ENCODE results near the gene COPA.

DNA sequence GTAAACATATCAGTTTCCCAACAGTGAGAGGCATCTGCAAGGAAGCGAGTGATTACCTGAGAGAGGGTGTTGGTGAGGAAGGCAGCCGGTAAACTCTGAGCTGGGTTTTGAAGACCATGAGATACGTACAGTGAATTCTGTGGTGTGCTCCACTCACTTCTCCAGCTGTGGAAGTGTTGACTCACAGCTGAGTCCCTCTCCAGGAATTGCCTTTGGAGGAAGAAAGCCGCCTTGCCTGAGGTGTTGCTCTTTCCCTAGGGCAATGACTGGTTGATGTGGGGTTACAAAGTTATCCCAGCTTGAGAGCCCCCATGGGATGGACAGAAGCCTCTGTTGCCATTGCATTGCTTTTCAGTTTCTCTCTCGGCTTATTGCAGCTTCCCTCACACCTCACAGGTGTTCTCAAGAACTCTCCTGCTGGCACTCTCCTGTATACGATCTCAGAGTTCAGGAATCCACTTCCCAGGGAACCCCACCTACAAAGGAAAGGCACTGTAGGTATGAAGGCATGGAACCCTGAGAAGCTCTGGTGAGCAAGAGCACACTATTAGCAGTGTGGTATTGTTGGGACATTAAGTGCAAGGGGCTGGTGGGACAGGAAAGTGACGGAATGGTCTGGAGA is 34.6 kb upstream of the COPA start:
- TF ChIP-seq POLR2AphosphoS5 (IDR thresholded peaks at IDR 0.05; ENCODE audit: borderline replicate concordance, low read depth, low read length) (no peak), EZH2 (IDR thresholded peaks at IDR 0.05) (no peak), FOXP2 (optimal IDR thresholded peaks at IDR 0.05; ENCODE audit: control extremely low read depth, extremely low read length, insufficient read depth) (no peak)
